Liver (tissue), 3 donors: ENCODE data around the gene PIK3CA.
"Not testable (repeated sequence)": the region's sequence is repeated elsewhere in the genome, so short reads cannot be mapped to it uniquely, and the experiment has no call there.

Source experiments
- ATF3 ChIP-seq: IDR thresholded peaks from 2 replicates; pipeline ENCODE4 v1.6.1; 2016; ENCODE audit warnings: antibody characterized with exemption
- CTCF ChIP-seq: fragments of 150-350 bp; IDR thresholded peaks from 2 replicates; pipeline ENCODE4 v1.5.1; 2017; ENCODE audit warnings: improper control_type of control experiment, low read depth, low read length; ENCODE audit not compliant: missing input control
- GABPA ChIP-seq, 2 donors: IDR thresholded peaks in 1 of 2; conservative IDR thresholded peaks in 1 of 2; 2 replicates each; pipeline ENCODE4 v1.6.1; 2016; ENCODE audit warnings: antibody characterized with exemption in 2 of 2, mild to moderate bottlenecking in 1 of 2, moderate library complexity in 1 of 2
- MAX ChIP-seq: IDR thresholded peaks from 2 replicates; pipeline ENCODE4 v1.6.1; 2016; ENCODE audit warnings: antibody characterized with exemption
- RAD21 ChIP-seq, 2 donors: IDR thresholded peaks; 2 replicates each; pipeline ENCODE4 v1.6.1; 2016; ENCODE audit warnings: antibody characterized with exemption in 2 of 2, mild to moderate bottlenecking in 2 of 2
- REST ChIP-seq: IDR thresholded peaks from 2 replicates; pipeline ENCODE4 v1.6.1; 2016; ENCODE audit warnings: antibody characterized with exemption, mild to moderate bottlenecking
- RXRA ChIP-seq, 2 donors: IDR thresholded peaks; 2 replicates each; pipeline ENCODE4 v1.6.1; 2017 to 2018; ENCODE audit warnings: antibody characterized with exemption in 2 of 2, mild to moderate bottlenecking in 1 of 2
- SP1 ChIP-seq: IDR thresholded peaks from 2 replicates; pipeline ENCODE4 v1.6.1; 2018; ENCODE audit warnings: antibody characterized with exemption, mild to moderate bottlenecking
- TAF1 ChIP-seq: conservative IDR thresholded peaks from 2 replicates; pipeline ENCODE4 v1.6.1; 2016; ENCODE audit warnings: antibody characterized with exemption, mild to moderate bottlenecking
- YY1 ChIP-seq: IDR thresholded peaks from 2 replicates; pipeline ENCODE4 v1.6.1; 2016; ENCODE audit warnings: antibody characterized with exemption, mild to moderate bottlenecking
- donor health status: healthy.
- donor health status: healthy.

GRCh38 chr3:179257742-179258141 is 109.6 kb downstream of the PIK3CA start:
- TF ChIP-seq RXRA (IDR thresholded peaks at IDR 0.05); MAX; CTCF; YY1; ATF3; REST; RAD21 (IDR thresholded peaks at IDR 0.05); GABPA (IDR thresholded peaks at IDR 0.05 in 1 of 2, conservative IDR thresholded peaks at IDR 0.05 in 1 of 2); TAF1; SP1: not testable (repeated sequence)
